Measurements from ENCODE around the gene ZNFX1.

Gene ZNFX1

GRCh38 chr20:49270736-49271135 is 7.1 kb downstream of the ZNFX1 start:
- no peak overlapping the region for H3K4me3 ChIP-seq (ENCODE audit: low read depth in 1 of 2, low read length in 2 of 2)
- H3K4me1 ChIP-seq (ENCODE audit: control insufficient read depth in 1 of 2, insufficient read depth in 2 of 2, low read length in 2 of 2), result peaks cover 25 to 36% of the 10 kb centered on the region in 2 donors
- no peak overlapping the region for H3K9ac ChIP-seq (ENCODE audit: low read depth in 1 of 2, low read length in 2 of 2)
- no peaks in the 10 kb centered on the region for H3K27me3 ChIP-seq (ENCODE audit: control insufficient read depth in 1 of 2, insufficient read depth in 2 of 2, low read length in 2 of 2)
- H3K27ac ChIP-seq (ENCODE audit: low read depth, low read length), result no peak overlapping the region
- H3K36me3 ChIP-seq (ENCODE audit: control insufficient read depth in 1 of 2, insufficient read depth in 2 of 2, low read length in 2 of 2), result peaks cover 28 to 52% of the 10 kb centered on the region in 2 donors
- no peaks in the 10 kb centered on the region for H3K9me3 ChIP-seq (ENCODE audit: control insufficient read depth in 1 of 2, low read length in 2 of 2)

DNA sequence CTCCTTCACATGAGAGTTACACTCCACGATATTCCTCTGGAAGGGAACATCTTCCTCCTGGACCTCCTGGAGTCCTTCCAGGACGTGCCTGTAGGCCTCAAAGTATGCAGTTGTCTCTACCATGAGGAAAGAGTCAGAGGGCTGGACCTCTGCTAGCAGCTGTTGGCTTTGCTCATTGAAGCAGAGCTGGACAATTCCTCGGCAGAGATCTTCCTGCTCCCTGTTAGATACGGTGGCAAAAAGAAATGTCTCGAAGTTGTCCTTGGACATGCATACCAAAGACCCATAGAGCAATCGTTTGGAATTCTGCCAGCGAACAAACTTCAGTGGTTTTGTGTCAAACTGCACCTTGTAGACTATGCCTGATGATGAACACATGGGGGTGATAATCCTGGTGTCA is 7.7 kb downstream of the ZNFX1 start:
- Histone ChIP-seq H3K27ac (ENCODE audit: low read depth, low read length) (no peak overlapping the region), H3K4me1 (ENCODE audit: control insufficient read depth in 1 of 2, insufficient read depth in 2 of 2, low read length in 2 of 2) (peaks cover 25 to 33% of the 10 kb centered on the region in 2 donors), H3K4me3 (ENCODE audit: low read depth in 1 of 2, low read length in 2 of 2) (peak overlapping the region; percentile 34 to 39), H3K27me3 (ENCODE audit: control insufficient read depth in 1 of 2, insufficient read depth in 2 of 2, low read length in 2 of 2) (no peaks in the 10 kb centered on the region), H3K9me3 (ENCODE audit: control insufficient read depth in 1 of 2, low read length in 2 of 2) (no peaks in the 10 kb centered on the region), H3K9ac (ENCODE audit: low read depth in 1 of 2, low read length in 2 of 2) (no peak overlapping the region), H3K36me3 (ENCODE audit: control insufficient read depth in 1 of 2, insufficient read depth in 2 of 2, low read length in 2 of 2) (peaks cover 28 to 55% of the 10 kb centered on the region in 2 donors)

GRCh38 chr20:49268600-49269365 is 9.1 kb downstream of the ZNFX1 start:
- H3K4me3 ChIP-seq (ENCODE audit: low read depth in 1 of 2, low read length in 2 of 2), result peak overlapping the region in 1 of 2 donors; percentile 16

GRCh38 chr20:49267327-49267726 is 10.5 kb downstream of the ZNFX1 start:
- Histone ChIP-seq H3K36me3 (ENCODE audit: control insufficient read depth in 1 of 2, insufficient read depth in 2 of 2, low read length in 2 of 2) (peaks cover 39 to 68% of the 10 kb centered on the region in 2 donors), H3K9me3 (ENCODE audit: control insufficient read depth in 1 of 2, low read length in 2 of 2) (no peaks in the 10 kb centered on the region), H3K9ac (ENCODE audit: low read depth in 1 of 2, low read length in 2 of 2) (no peak overlapping the region), H3K27ac (ENCODE audit: low read depth, low read length) (no peak overlapping the region), H3K4me1 (ENCODE audit: control insufficient read depth in 1 of 2, insufficient read depth in 2 of 2, low read length in 2 of 2) (peaks cover 23 to 25% of the 10 kb centered on the region in 2 donors), H3K4me3 (ENCODE audit: low read depth in 1 of 2, low read length in 2 of 2) (peak overlapping the region in 1 of 2 donors; percentile 2), H3K27me3 (ENCODE audit: control insufficient read depth in 1 of 2, insufficient read depth in 2 of 2, low read length in 2 of 2) (no peaks in the 10 kb centered on the region)

More at GRCh38 chr20:49268600-49269365, 9.1 kb downstream of the ZNFX1 start:
- H3K27me3 ChIP-seq (ENCODE audit: control insufficient read depth in 1 of 2, insufficient read depth in 2 of 2, low read length in 2 of 2), result no peaks in the 10 kb centered on the region
- H3K9ac ChIP-seq (ENCODE audit: low read depth in 1 of 2, low read length in 2 of 2), result no peak overlapping the region
- peaks cover 25 to 32% of the 10 kb centered on the region in 2 donors for H3K4me1 ChIP-seq (ENCODE audit: control insufficient read depth in 1 of 2, insufficient read depth in 2 of 2, low read length in 2 of 2)
- no peaks in the 10 kb centered on the region for H3K9me3 ChIP-seq (ENCODE audit: control insufficient read depth in 1 of 2, low read length in 2 of 2)
- H3K36me3 ChIP-seq (ENCODE audit: control insufficient read depth in 1 of 2, insufficient read depth in 2 of 2, low read length in 2 of 2), result peaks cover 32 to 64% of the 10 kb centered on the region in 2 donors
- no peak overlapping the region for H3K27ac ChIP-seq (ENCODE audit: low read depth, low read length)

DNA sequence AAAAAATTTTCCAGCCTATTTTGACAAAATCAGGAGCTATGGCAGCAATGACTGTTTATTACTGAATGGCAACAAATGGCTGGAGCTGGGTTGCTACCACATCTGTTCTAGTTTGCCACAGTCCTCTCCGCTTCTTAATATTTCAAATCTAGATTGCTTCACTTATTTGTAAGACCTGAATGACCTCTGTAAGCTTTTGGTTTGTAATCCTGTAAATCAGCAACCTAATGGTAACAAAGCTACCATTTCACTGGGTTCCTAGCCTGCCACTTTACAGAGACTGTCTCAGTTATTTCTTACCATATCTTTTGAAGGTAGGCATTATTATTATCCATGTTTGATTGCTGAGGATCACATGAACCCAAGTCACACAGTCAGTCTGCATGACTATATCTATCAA is 15.4 kb downstream of the ZNFX1 start:
- Histone ChIP-seq H3K4me1 (ENCODE audit: control insufficient read depth in 1 of 2, insufficient read depth in 2 of 2, low read length in 2 of 2) (peaks cover 5 to 14% of the 10 kb centered on the region in 2 donors), H3K27ac (ENCODE audit: low read depth, low read length) (no peak overlapping the region), H3K36me3 (ENCODE audit: control insufficient read depth in 1 of 2, insufficient read depth in 2 of 2, low read length in 2 of 2) (peaks cover 23 to 71% of the 10 kb centered on the region in 2 donors), H3K27me3 (ENCODE audit: control insufficient read depth in 1 of 2, insufficient read depth in 2 of 2, low read length in 2 of 2) (no peaks in the 10 kb centered on the region), H3K9ac (ENCODE audit: low read depth in 1 of 2, low read length in 2 of 2) (no peak overlapping the region), H3K4me3 (ENCODE audit: low read depth in 1 of 2, low read length in 2 of 2) (no peak overlapping the region), H3K9me3 (ENCODE audit: control insufficient read depth in 1 of 2, low read length in 2 of 2) (no peaks in the 10 kb centered on the region)

DNA sequence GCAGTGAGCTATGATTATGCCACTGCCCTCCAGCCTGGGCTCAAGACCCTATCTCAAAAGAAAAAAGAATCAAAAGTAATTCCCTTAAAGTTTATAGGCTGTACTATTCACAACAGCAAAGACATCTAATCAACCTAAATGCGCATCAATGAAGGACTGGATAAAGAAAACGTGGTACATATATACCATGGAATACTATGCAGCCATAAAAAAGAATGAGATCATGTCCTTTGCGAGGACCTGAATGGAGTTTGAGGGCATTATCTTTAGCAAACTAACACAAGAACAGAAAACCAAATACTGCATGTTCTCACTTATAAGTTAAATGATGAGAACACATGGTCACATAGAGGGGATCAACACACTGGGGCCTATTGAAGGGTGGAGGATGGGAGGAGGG is 16.7 kb downstream of the ZNFX1 start:
- Histone ChIP-seq H3K9ac (ENCODE audit: low read depth in 1 of 2, low read length in 2 of 2) (no peak overlapping the region), H3K4me3 (ENCODE audit: low read depth in 1 of 2, low read length in 2 of 2) (no peak overlapping the region), H3K4me1 (ENCODE audit: control insufficient read depth in 1 of 2, insufficient read depth in 2 of 2, low read length in 2 of 2) (peaks cover 0 to 5% of the 10 kb centered on the region in 2 donors), H3K9me3 (ENCODE audit: control insufficient read depth in 1 of 2, low read length in 2 of 2) (no peaks in the 10 kb centered on the region), H3K27ac (ENCODE audit: low read depth, low read length) (no peak overlapping the region), H3K36me3 (ENCODE audit: control insufficient read depth in 1 of 2, insufficient read depth in 2 of 2, low read length in 2 of 2) (peaks cover 35 to 83% of the 10 kb centered on the region in 2 donors), H3K27me3 (ENCODE audit: control insufficient read depth in 1 of 2, insufficient read depth in 2 of 2, low read length in 2 of 2) (no peaks in the 10 kb centered on the region)

GRCh38 chr20:49260218-49260617 is 17.6 kb downstream of the ZNFX1 start:
- no peak overlapping the region for H3K4me3 ChIP-seq (ENCODE audit: low read depth in 1 of 2, low read length in 2 of 2)
- no peaks in the 10 kb centered on the region for H3K9me3 ChIP-seq (ENCODE audit: control insufficient read depth in 1 of 2, low read length in 2 of 2)
- no peaks in the 10 kb centered on the region for H3K4me1 ChIP-seq (ENCODE audit: control insufficient read depth in 1 of 2, insufficient read depth in 2 of 2, low read length in 2 of 2)
- no peaks in the 10 kb centered on the region for H3K27me3 ChIP-seq (ENCODE audit: control insufficient read depth in 1 of 2, insufficient read depth in 2 of 2, low read length in 2 of 2)
- H3K36me3 ChIP-seq (ENCODE audit: control insufficient read depth in 1 of 2, insufficient read depth in 2 of 2, low read length in 2 of 2), result peaks cover 45 to 86% of the 10 kb centered on the region in 2 donors
- H3K27ac ChIP-seq (ENCODE audit: low read depth, low read length), result no peak overlapping the region
- H3K9ac ChIP-seq (ENCODE audit: low read depth in 1 of 2, low read length in 2 of 2), result no peak overlapping the region

GRCh38 chr20:49259799-49260198 is 18.1 kb downstream of the ZNFX1 start:
- Histone ChIP-seq H3K4me3 (ENCODE audit: low read depth in 1 of 2, low read length in 2 of 2) (no peak overlapping the region), H3K36me3 (ENCODE audit: control insufficient read depth in 1 of 2, insufficient read depth in 2 of 2, low read length in 2 of 2) (peaks cover 45 to 86% of the 10 kb centered on the region in 2 donors), H3K9ac (ENCODE audit: low read depth in 1 of 2, low read length in 2 of 2) (no peak overlapping the region), H3K27me3 (ENCODE audit: control insufficient read depth in 1 of 2, insufficient read depth in 2 of 2, low read length in 2 of 2) (no peaks in the 10 kb centered on the region), H3K27ac (ENCODE audit: low read depth, low read length) (no peak overlapping the region), H3K4me1 (ENCODE audit: control insufficient read depth in 1 of 2, insufficient read depth in 2 of 2, low read length in 2 of 2) (no peaks in the 10 kb centered on the region), H3K9me3 (ENCODE audit: control insufficient read depth in 1 of 2, low read length in 2 of 2) (no peaks in the 10 kb centered on the region)

DNA sequence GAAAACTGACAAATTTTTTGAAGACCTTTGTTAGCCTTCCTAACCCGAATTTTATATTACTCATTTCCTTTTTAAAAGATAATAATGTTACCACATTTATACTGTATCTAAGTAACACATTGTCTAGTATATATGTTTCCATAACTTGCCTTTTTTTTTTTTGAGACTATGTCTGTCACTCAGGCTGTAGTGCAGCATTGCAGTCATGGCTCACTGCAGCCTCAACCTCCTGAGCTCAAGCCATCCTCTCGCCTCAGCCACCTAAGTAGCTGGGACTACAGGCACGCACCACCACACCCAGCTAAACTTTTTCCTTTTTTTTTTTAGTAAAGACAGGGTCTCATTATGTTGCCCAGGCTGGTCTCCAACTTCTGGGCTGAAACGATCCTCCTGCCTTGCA is 18.6 kb downstream of the ZNFX1 start:
- peaks cover 45 to 86% of the 10 kb centered on the region in 2 donors for H3K36me3 ChIP-seq (ENCODE audit: control insufficient read depth in 1 of 2, insufficient read depth in 2 of 2, low read length in 2 of 2)
- no peaks in the 10 kb centered on the region for H3K4me1 ChIP-seq (ENCODE audit: control insufficient read depth in 1 of 2, insufficient read depth in 2 of 2, low read length in 2 of 2)
- no peaks in the 10 kb centered on the region for H3K27me3 ChIP-seq (ENCODE audit: control insufficient read depth in 1 of 2, insufficient read depth in 2 of 2, low read length in 2 of 2)
- H3K27ac ChIP-seq (ENCODE audit: low read depth, low read length), result no peak overlapping the region
- no peak overlapping the region for H3K9ac ChIP-seq (ENCODE audit: low read depth in 1 of 2, low read length in 2 of 2)
- H3K9me3 ChIP-seq (ENCODE audit: control insufficient read depth in 1 of 2, low read length in 2 of 2), result no peaks in the 10 kb centered on the region
- no peak overlapping the region for H3K4me3 ChIP-seq (ENCODE audit: low read depth in 1 of 2, low read length in 2 of 2)

DNA sequence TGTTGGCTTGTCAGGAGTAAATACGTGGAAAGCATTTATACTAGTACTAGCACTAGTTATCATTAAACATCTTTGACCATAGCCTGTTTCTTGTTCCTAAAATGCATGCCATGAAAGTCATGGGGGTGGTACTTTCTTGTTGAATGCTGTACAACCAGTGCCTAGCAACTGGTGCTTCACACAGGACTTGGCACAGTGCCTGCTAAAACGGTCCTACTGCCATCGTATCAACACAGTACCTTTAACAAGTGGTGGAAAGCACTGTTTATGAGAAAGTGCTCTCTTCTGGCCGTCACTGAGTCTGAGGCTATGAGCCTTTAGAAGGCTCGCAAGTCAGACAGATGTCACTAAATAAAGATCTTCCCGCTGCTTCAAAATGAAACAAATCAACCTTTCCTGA is 21.6 kb downstream of the ZNFX1 start:
- H3K9me3 ChIP-seq (ENCODE audit: control insufficient read depth in 1 of 2, low read length in 2 of 2), result no peaks in the 10 kb centered on the region
- no peaks in the 10 kb centered on the region for H3K27me3 ChIP-seq (ENCODE audit: control insufficient read depth in 1 of 2, insufficient read depth in 2 of 2, low read length in 2 of 2)
- peaks cover 46 to 92% of the 10 kb centered on the region in 2 donors for H3K36me3 ChIP-seq (ENCODE audit: control insufficient read depth in 1 of 2, insufficient read depth in 2 of 2, low read length in 2 of 2)
- no peak overlapping the region for H3K4me3 ChIP-seq (ENCODE audit: low read depth in 1 of 2, low read length in 2 of 2)
- H3K27ac ChIP-seq (ENCODE audit: low read depth, low read length), result no peak overlapping the region
- no peak overlapping the region for H3K9ac ChIP-seq (ENCODE audit: low read depth in 1 of 2, low read length in 2 of 2)
- no peaks in the 10 kb centered on the region for H3K4me1 ChIP-seq (ENCODE audit: control insufficient read depth in 1 of 2, insufficient read depth in 2 of 2, low read length in 2 of 2)
